Tibial nerve (tissue), 4 donors: ENCODE measurements around the gene ATP9B. TPM values are rescaled to one million over a fixed set of nuclear protein-coding genes. Genes with fewer than 3 reads are reported as not detected.

ENCODE experiments used
- DNase-seq, 2 donors: peaks; one replicate each; pipeline ENCODE4 v3.0.0-alpha.2; 2019; ENCODE audit warnings: low spot score in 2 of 2
- H3K27ac ChIP-seq, 4 donors: fragments of 200-600 bp; sonication (generic) in 3 of 4; one replicate each; pipeline ENCODE4 v1.5.1; 2017 to 2019; ENCODE audit warnings: mild to moderate bottlenecking in 1 of 4
- H3K27me3 ChIP-seq, 2 donors: fragments of 200-600 bp; sonication (generic) in 1 of 2; one replicate each; pipeline versions ENCODE4 v1.5.1 to v1.6.0; 2017 to 2019
- H3K36me3 ChIP-seq, 3 donors: fragments of 200-600 bp; sonication (generic); one replicate each; pipeline ENCODE4 v1.5.1; 2018 to 2019
- H3K4me1 ChIP-seq, 4 donors: fragments of 200-600 bp; sonication (generic) in 3 of 4; one replicate each; pipeline ENCODE4 v1.5.1; 2017 to 2019
- H3K4me3 ChIP-seq, 4 donors: fragments of 200-600 bp; sonication (generic) in 3 of 4; one replicate each; pipeline ENCODE4 v1.5.1; 2017 to 2019; ENCODE audit warnings: mild to moderate bottlenecking in 1 of 4, moderate library complexity in 1 of 4
- H3K9me3 ChIP-seq, 4 donors: fragments of 200-600 bp; sonication (generic) in 3 of 4; one replicate each; pipeline ENCODE4 v1.5.1; 2017 to 2019
- EP300 ChIP-seq, 2 donors: sonication (generic); formaldehyde crosslinking; IDR thresholded peaks; one replicate each; pipeline ENCODE4 v1.6.1; 2017; ENCODE audit warnings: antibody characterized with exemption in 2 of 2, mild to moderate bottlenecking in 1 of 2
- POLR2A ChIP-seq, 2 donors: fragments of 450-650 bp; IDR thresholded peaks; one replicate each; pipeline ENCODE4 v1.6.1; 2017; ENCODE audit warnings: antibody characterized with exemption in 2 of 2, mild to moderate bottlenecking in 2 of 2, moderate library complexity in 2 of 2
- WGBS, 2 donors: methylation state at CpG; one replicate each; pipeline ENCODE4 v1.1.5; 2018; 5-methylcytosine and 5-hydroxymethylcytosine counted together
- total RNA-seq, 4 donors: library from RNA; depleted of rRNA; stranded (reverse); fragments of >200 nt; gene quantifications; one replicate each; pipeline ENCODE4 v1.1.0, GENCODE V29; 2016
- TF ChIP-seq, protein P1 (sequence below), 5 experiments: fragments of 200-600 bp in 3 of 5; fragments of 450-650 bp in 2 of 5; sonication (generic) in 3 of 5; IDR thresholded peaks; one replicate each; pipeline ENCODE4 v1.5.1; 2016 to 2019; ENCODE audit warnings: antibody characterized with exemption in 5 of 5, mild to moderate bottlenecking in 3 of 5, moderate library complexity in 2 of 5

Gene ATP9B
- total RNA-seq, 4 donors from 2014 or later, result 56.9 to 68.7 (median 59.8) TPM

DNA sequence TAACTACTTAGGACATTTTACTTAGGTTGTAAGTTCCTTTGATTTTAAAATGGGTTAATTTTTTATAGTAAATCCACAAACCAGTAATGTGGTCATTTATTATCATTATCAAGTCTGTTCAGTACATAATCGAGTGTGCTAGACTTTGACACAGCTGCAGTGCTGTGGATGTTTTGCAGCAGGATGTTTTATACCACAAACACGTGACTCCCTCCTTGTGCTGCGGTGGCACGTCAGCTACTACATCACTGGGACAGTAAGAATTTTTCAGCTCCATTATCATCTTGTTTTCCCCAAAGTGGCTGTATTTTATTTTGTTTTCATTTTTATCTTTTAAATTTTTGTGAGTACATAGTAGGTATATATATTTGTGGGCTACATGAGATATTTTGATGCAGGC, 70.0 kb downstream of the ATP9B start:
- Histone ChIP-seq H3K4me1 (no peaks in the 10 kb centered on the region), H3K36me3 (peaks cover 0 to 8% (median 0%) of the 10 kb centered on the region in 3 donors), H3K4me3 (no peak overlapping the region), H3K9me3 (no peaks in the 10 kb centered on the region), H3K27me3 (no peaks in the 10 kb centered on the region), H3K27ac (no peak overlapping the region)
- no peak for TF ChIP-seq POLR2A (IDR thresholded peaks at IDR 0.05)
- TF ChIP-seq EP300 (IDR thresholded peaks at IDR 0.05), result no peak
- TF ChIP-seq, protein P1, sequence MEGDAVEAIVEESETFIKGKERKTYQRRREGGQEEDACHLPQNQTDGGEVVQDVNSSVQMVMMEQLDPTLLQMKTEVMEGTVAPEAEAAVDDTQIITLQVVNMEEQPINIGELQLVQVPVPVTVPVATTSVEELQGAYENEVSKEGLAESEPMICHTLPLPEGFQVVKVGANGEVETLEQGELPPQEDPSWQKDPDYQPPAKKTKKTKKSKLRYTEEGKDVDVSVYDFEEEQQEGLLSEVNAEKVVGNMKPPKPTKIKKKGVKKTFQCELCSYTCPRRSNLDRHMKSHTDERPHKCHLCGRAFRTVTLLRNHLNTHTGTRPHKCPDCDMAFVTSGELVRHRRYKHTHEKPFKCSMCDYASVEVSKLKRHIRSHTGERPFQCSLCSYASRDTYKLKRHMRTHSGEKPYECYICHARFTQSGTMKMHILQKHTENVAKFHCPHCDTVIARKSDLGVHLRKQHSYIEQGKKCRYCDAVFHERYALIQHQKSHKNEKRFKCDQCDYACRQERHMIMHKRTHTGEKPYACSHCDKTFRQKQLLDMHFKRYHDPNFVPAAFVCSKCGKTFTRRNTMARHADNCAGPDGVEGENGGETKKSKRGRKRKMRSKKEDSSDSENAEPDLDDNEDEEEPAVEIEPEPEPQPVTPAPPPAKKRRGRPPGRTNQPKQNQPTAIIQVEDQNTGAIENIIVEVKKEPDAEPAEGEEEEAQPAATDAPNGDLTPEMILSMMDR (IDR thresholded peaks at IDR 0.05), result no peak
- no peak for DNase-seq
- 90 to 96% methylated on average over 4 of the region's 4 CpGs for WGBS, 2 donors

DNA sequence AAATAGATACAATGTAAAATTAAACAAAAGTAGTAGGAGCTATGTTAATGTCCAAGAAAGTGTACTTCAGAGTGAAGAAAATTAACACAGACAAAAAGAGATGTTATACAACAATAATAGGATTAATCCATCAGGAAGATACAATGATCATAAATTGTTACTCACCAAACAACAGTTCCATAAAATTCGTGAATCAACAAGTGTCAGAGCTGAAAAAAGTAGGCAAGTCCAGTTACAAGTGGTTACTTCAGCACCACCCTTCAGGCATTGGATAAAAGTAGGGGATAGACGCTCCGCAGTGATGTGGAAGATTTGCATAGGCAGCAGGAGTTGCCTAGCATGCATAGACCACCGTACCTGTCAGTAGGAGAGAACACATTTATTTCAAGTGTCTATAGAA, 77.8 kb downstream of the ATP9B start:
- Histone ChIP-seq H3K27me3 (no peaks in the 10 kb centered on the region), H3K27ac (no peak overlapping the region), H3K9me3 (no peaks in the 10 kb centered on the region), H3K4me1 (no peaks in the 10 kb centered on the region), H3K36me3 (peaks cover 0 to 25% (median 0%) of the 10 kb centered on the region in 3 donors), H3K4me3 (no peak overlapping the region)
- TF ChIP-seq POLR2A (IDR thresholded peaks at IDR 0.05), result no peak
- TF ChIP-seq EP300 (IDR thresholded peaks at IDR 0.05), result no peak
- TF ChIP-seq, protein P1 (IDR thresholded peaks at IDR 0.05), result no peak
- 93 to 95% methylated on average over 4 of the region's 4 CpGs for WGBS, 2 donors
- DNase-seq, result no peak

DNA sequence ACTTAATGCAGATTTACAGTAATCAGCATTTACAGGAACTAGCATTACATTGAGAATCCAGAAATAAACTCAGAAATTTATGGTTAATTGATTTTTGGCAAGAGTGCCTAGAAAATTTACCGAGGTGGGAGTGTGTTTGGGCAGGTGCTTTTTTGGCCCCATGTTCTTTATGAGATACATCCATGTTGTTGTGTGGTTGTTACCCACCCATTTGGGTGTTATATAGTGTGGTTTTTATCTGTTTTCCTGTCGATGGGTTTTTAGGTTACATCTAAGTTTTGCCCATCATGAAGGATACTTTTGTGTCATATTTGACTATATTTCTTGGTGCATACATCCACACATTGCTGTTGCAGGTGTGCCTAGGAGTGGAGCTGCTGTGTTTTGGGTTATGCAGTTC, 82.0 kb downstream of the ATP9B start:
- no peak for DNase-seq
- H3K36me3 ChIP-seq, result peaks cover 0 to 31% (median 0%) of the 10 kb centered on the region in 3 donors
- H3K27ac ChIP-seq, result no peak overlapping the region
- H3K4me3 ChIP-seq, result no peak overlapping the region
- 93 to 94% methylated on average over 2 of the region's 2 CpGs for WGBS, 2 donors
- H3K9me3 ChIP-seq, result no peaks in the 10 kb centered on the region
- TF ChIP-seq, protein P1 (IDR thresholded peaks at IDR 0.05), result no peak
- TF ChIP-seq POLR2A (IDR thresholded peaks at IDR 0.05) (no peak), EP300 (IDR thresholded peaks at IDR 0.05) (no peak)
- no peaks in the 10 kb centered on the region for H3K4me1 ChIP-seq
- no peaks in the 10 kb centered on the region for H3K27me3 ChIP-seq

DNA sequence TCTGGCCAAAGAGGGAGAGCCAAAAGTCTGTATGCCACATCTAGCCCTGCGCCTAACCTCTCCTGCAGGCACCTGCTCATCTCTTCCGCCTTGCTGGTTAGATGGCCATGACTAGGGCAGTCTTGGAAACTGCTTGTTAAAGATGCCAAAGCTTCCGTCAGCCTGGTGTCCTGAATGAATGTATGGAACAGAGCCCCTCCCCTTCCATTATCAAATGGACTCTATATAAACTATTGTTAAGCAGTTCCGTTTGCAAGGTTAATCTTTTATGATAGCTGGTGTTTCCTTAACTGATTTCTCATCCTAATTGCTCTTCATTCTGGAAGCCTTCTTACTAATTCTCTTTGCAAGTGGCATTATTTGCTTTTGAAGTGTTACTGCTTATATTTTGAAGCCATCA, 87.1 kb downstream of the ATP9B start:
- Histone ChIP-seq H3K27me3 (no peaks in the 10 kb centered on the region), H3K36me3 (peaks cover 0 to 44% (median 0%) of the 10 kb centered on the region in 3 donors), H3K9me3 (no peaks in the 10 kb centered on the region), H3K4me1 (no peaks in the 10 kb centered on the region), H3K27ac (no peak overlapping the region), H3K4me3 (no peak overlapping the region)
- no peak for DNase-seq
- TF ChIP-seq POLR2A (IDR thresholded peaks at IDR 0.05) (no peak), EP300 (IDR thresholded peaks at IDR 0.05) (no peak)
- TF ChIP-seq, protein P1 (IDR thresholded peaks at IDR 0.05), result no peak
- WGBS, 2 donors, result 94 to 98% methylated on average over 4 of the region's 4 CpGs

DNA sequence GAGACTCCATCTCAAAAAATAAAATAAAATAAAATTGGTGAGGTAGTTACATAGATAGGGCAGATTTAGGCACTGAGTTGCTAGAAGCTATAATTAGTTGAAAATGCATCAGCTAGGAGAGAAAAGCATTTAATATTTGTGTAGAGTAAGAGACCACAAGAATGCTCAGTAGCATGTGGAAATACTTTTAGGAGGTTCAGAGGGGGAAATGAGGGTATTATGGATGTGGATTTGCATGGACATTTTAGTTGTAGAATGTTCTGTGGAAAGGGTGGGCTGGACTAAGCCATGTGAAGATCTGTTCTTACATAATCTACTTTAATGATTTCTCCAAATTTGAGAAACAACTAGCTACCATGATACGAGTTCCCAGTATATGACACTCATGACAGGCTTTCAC, 95.5 kb downstream of the ATP9B start:
- 74 to 84% methylated on average over 1 of the region's 1 CpG for WGBS, 2 donors
- no peak overlapping the region for H3K4me3 ChIP-seq

More for the DNA sequence above, 95.5 kb downstream of the ATP9B start:
- Histone ChIP-seq H3K27me3 (no peaks in the 10 kb centered on the region), H3K36me3 (peaks cover 0 to 49% (median 8%) of the 10 kb centered on the region in 3 donors), H3K9me3 (no peaks in the 10 kb centered on the region), H3K27ac (no peak overlapping the region), H3K4me1 (peaks cover 0 to 2% (median 0%) of the 10 kb centered on the region in 4 donors)
- no peak for DNase-seq
- TF ChIP-seq, protein P1 (IDR thresholded peaks at IDR 0.05), result no peak
- TF ChIP-seq EP300 (IDR thresholded peaks at IDR 0.05) (no peak), POLR2A (IDR thresholded peaks at IDR 0.05) (no peak)
